HepG2 (cell line): Measurements from ENCODE around the gene ADAMTSL3. TPM values are rescaled to one million over a fixed set of nuclear protein-coding genes. Genes with fewer than 3 reads are reported as not detected.

ENCODE experiments used
- ATAC-seq: fragments of 200-7000 bp; cut with Tn5 transposase; 3 replicates; pipeline ENCODE4 v1.9.1; 2020; ENCODE audit warnings: mild to moderate bottlenecking, moderate library complexity
- BruUV-seq: library from RNA; stranded (reverse); fragments of 400-500 nt; replicated peaks from 2 replicates; lab custom pipeline; 2021; lab: Mats Ljungman, UMichigan
- CTCF ChIA-PET: fragments of 300-600 bp; formaldehyde crosslinking; extraction: SDS; loops from one replicate; lab custom pipeline; 2021; ENCODE audit warnings: low total read pairs, inconsistent platforms, low intra/inter-chr PET ratio; lab: Yijun Ruan, JAX
- POLR2A ChIA-PET: fragments of 350-600 bp; sonication (Branson Sonifier 250); formaldehyde crosslinking; loops from one replicate; lab custom pipeline; 2020; ENCODE audit warnings: antibody characterized with exemption, inconsistent platforms; lab: Yijun Ruan, JAX
- DNase-seq: peaks from one replicate; pipeline ENCODE4 v3.0.0-alpha.2; 2015; ENCODE audit warnings: low spot score
- FAIRE-seq: peaks from 3 replicates; lab custom pipeline; 2011; peaks lifted over from hg19 to GRCh38; lab: Jason Lieb, UNC
- H2AFZ ChIP-seq: one replicate; pipeline ENCODE4 v1.6.1; 2011; ENCODE audit warnings: low read length, inconsistent platforms
- H3K27ac ChIP-seq: fragments of 300-600 bp; 3 replicates; pipeline ENCODE4 v1.8.0; 2011; ENCODE audit warnings: mixed run types, mild to moderate bottlenecking, mixed read lengths, low read length, inconsistent platforms; ENCODE audit not compliant: insufficient read depth; ENCODE audit errors: extremely low read length
- H3K27me3 ChIP-seq, 2 experiments: fragments of 200-600 bp in 1 of 2; 2 replicates in 1 of 2; 3 replicates in 1 of 2; pipeline versions ENCODE4 v1.6.0 to v1.8.0; 2011; ENCODE audit warnings: low read length in 2 of 2, mild to moderate bottlenecking in 2 of 2, moderate library complexity in 2 of 2, inconsistent platforms in 1 of 2; ENCODE audit not compliant: insufficient read depth in 2 of 2, control insufficient read depth in 1 of 2
- H3K36me3 ChIP-seq, 2 experiments: fragments of 200-600 bp in 1 of 2; replicated peaks in 1 of 2; 2 replicates in 1 of 2; 3 replicates in 1 of 2; pipeline versions ENCODE4 v1.5.1 to v1.8.0; 2011; ENCODE audit warnings: low read length in 2 of 2, inconsistent platforms in 1 of 2; ENCODE audit not compliant: insufficient read depth in 2 of 2, control insufficient read depth in 1 of 2
- H3K4me1 ChIP-seq: 2 replicates; pipeline ENCODE4 v1.5.1; 2012; ENCODE audit warnings: low read length, inconsistent platforms; ENCODE audit not compliant: insufficient read depth
- H3K4me2 ChIP-seq: 2 replicates; pipeline ENCODE4 v1.6.0; 2011; ENCODE audit warnings: low read depth, low read length, inconsistent platforms
- H3K4me3 ChIP-seq, 3 experiments: fragments of 200-600 bp in 1 of 3; sonication (generic), shearing (Covaris generic) in 1 of 3; replicated peaks in 1 of 3; 2 replicates each; pipeline ENCODE4 v1.5.1; 2011 to 2016; ENCODE audit warnings: low read length in 3 of 3, inconsistent platforms in 2 of 3, low read depth in 2 of 3, mild to moderate bottlenecking in 2 of 3, control low read depth in 1 of 3, mixed read lengths in 1 of 3; ENCODE audit not compliant: insufficient read depth in 1 of 3
- H3K79me2 ChIP-seq: one replicate; pipeline ENCODE4 v1.6.1; 2011; ENCODE audit warnings: low read length, inconsistent platforms; ENCODE audit not compliant: insufficient read depth
- H3K9ac ChIP-seq: 2 replicates; pipeline ENCODE4 v1.6.0; 2011; ENCODE audit warnings: mild to moderate bottlenecking, low read depth, low read length, inconsistent platforms; ENCODE audit not compliant: insufficient read depth
- H3K9me3 ChIP-seq: 2 replicates; pipeline ENCODE4 v1.5.1; 2012; ENCODE audit warnings: mild to moderate bottlenecking, low read length
- H4K20me1 ChIP-seq: 2 replicates; pipeline ENCODE4 v1.6.0; 2011; ENCODE audit warnings: inconsistent platforms, mild to moderate bottlenecking, low read length, moderate library complexity; ENCODE audit not compliant: insufficient read depth
- EHMT2 ChIP-seq: fragments of 200-600 bp; sonication (generic); IDR thresholded peaks from 2 replicates; pipeline ENCODE4 v1.7.0; 2017; ENCODE audit warnings: antibody characterized with exemption, low read depth, low read length, borderline replicate concordance
- HOXA9 ChIP-seq: sonication (generic); formaldehyde crosslinking; IDR thresholded peaks from 2 replicates; pipeline ENCODE4 v1.8.1; 2022; ENCODE audit warnings: missing genetic modification reagents, mild to moderate bottlenecking, moderate library complexity, borderline replicate concordance
- KAT7 ChIP-seq: IDR thresholded peaks from 2 replicates; pipeline ENCODE4 v1.6.1; 2018; ENCODE audit warnings: borderline replicate concordance, missing compliant biosample characterization
- KDM4B ChIP-seq: sonication (generic); formaldehyde crosslinking; IDR thresholded peaks from 2 replicates; pipeline ENCODE4 v1.4.0; 2020; ENCODE audit warnings: missing genetic modification reagents
- KLF11 ChIP-seq: IDR thresholded peaks from 2 replicates; pipeline ENCODE4 v1.6.1; 2016; ENCODE audit warnings: missing compliant biosample characterization
- KLF9 ChIP-seq: IDR thresholded peaks from 2 replicates; pipeline ENCODE4 v1.6.1; 2016; ENCODE audit warnings: low read depth
- MEF2D ChIP-seq: sonication (generic); formaldehyde crosslinking; IDR thresholded peaks from 2 replicates; pipeline ENCODE4 v1.5.1; 2020; ENCODE audit warnings: mild to moderate bottlenecking, missing genetic modification reagents
- NCOA1 ChIP-seq: sonication (generic); formaldehyde crosslinking; IDR thresholded peaks from 2 replicates; pipeline ENCODE4 v1.9.0; 2021; ENCODE audit warnings: missing genetic modification reagents
- RAD21 ChIP-seq: fragments of 450-650 bp; formaldehyde crosslinking; IDR thresholded peaks from 2 replicates; pipeline ENCODE4 v1.5.0; 2020; ENCODE audit warnings: mild to moderate bottlenecking
- RXRB ChIP-seq: IDR thresholded peaks from 2 replicates; pipeline ENCODE4 v1.6.1; 2016; ENCODE audit warnings: borderline replicate concordance, missing genetic modification reagents, missing compliant biosample characterization
- SCMH1 ChIP-seq: sonication (generic); formaldehyde crosslinking; IDR thresholded peaks from 2 replicates; pipeline ENCODE4 v1.9.0; 2021; ENCODE audit warnings: missing genetic modification reagents, mild to moderate bottlenecking, borderline replicate concordance
- SMYD3 ChIP-seq: sonication (generic); formaldehyde crosslinking; IDR thresholded peaks from 2 replicates; pipeline ENCODE4 v1.8.1; 2023; ENCODE audit warnings: mild to moderate bottlenecking, missing genetic modification reagents
- TBL1XR1 ChIP-seq: fragments of 150-350 bp; IDR thresholded peaks from 2 replicates; pipeline ENCODE4 v1.6.1; 2014; ENCODE audit warnings: borderline replicate concordance, low read length; ENCODE audit not compliant: partially characterized antibody
- ZFP1 ChIP-seq: IDR thresholded peaks from 2 replicates; pipeline ENCODE4 v1.6.1; 2016
- ZNF44 ChIP-seq: sonication (generic); formaldehyde crosslinking; IDR thresholded peaks from 2 replicates; pipeline ENCODE4 v1.5.1; 2020; ENCODE audit warnings: mild to moderate bottlenecking, missing genetic modification reagents
- ZNF552 ChIP-seq: sonication (generic); formaldehyde crosslinking; IDR thresholded peaks from 2 replicates; pipeline ENCODE4 v1.9.0; 2022; ENCODE audit warnings: missing genetic modification reagents, mild to moderate bottlenecking, borderline replicate concordance
- ZNF563 ChIP-seq: sonication (generic); formaldehyde crosslinking; IDR thresholded peaks from 2 replicates; pipeline ENCODE4 v1.8.0; 2022; ENCODE audit warnings: mild to moderate bottlenecking, moderate library complexity, missing genetic modification reagents
- in situ Hi-C: cut with HindIII; loops from 2 replicates; pipeline ENCODE4 v1.10.0; 2017; ENCODE audit warnings: low pct_unique_long_range_greater_than_20kb; ENCODE audit not compliant: extremely low pct_ligation_motif_present
- intact Hi-C: fragments of 100-400 bp; cut with micrococcal nuclease; formaldehyde crosslinking; loops from one replicate; pipeline ENCODE4 v1.10.0; 2022; ENCODE audit not compliant: unreplicated experiment
- polyA plus RNA-seq, 8 experiments: library from polyadenylated mRNA; depleted of rRNA in 3 of 8; stranded (reverse) in 7 of 8; unstranded in 1 of 8; fragments of >200 nt; fragmentation: Illumina TruSeq in 4 of 8; extraction: Trizol in 4 of 8; gene quantifications; 2 replicates each; pipeline versions ENCODE4 v1.2.1 to v1.2.3, GENCODE V29; 2011 to 2016; ENCODE audit warnings: low read depth in 4 of 8, missing spikeins in 1 of 8, mixed read lengths in 1 of 8; ENCODE audit not compliant: insufficient read depth in 1 of 8
- total RNA-seq, 5 experiments: library from RNA; depleted of rRNA; stranded (reverse); fragments of >200 nt; fragmentation: Illumina TruSeq; extraction: Trizol; gene quantifications; 2 replicates each; pipeline ENCODE4 v1.2.3, GENCODE V29; 2016; ENCODE audit warnings: low read depth in 1 of 5
- TF ChIP-seq, protein P1 (sequence below): sonication (generic); formaldehyde crosslinking; IDR thresholded peaks from 2 replicates; pipeline ENCODE4 v1.4.0; 2020; ENCODE audit warnings: missing genetic modification reagents
- TF ChIP-seq, protein P2 (sequence below): sonication (generic); formaldehyde crosslinking; IDR thresholded peaks from 2 replicates; pipeline ENCODE4 v1.4.0; 2020; ENCODE audit warnings: missing genetic modification reagents, borderline replicate concordance

ADAMTSL3 gene
- total and polyA plus RNA-seq, 2 of the 13 experiments (the other 11 are each of a cell fraction or from before 2014, with no cell fraction given) = 0.04 to 0.09 TPM

DNA sequence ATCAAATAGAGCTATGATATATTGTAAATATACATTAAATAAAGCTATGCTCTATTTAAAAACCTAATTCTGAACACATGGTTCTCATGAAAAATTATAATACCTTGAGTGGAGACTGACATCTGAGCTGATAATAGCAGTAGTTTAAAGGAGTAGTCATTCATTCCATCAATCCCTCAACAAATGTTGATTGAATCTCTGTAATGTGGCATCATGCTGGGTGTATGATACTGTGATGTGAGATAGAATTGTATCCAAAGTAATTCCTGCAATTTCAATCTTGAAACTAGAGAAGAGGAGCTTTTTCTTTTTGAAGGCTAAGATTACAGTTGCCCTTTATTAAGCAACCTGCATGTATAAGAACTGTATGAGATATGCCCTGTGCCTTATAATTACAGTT lies 63.1 kb downstream of the ADAMTSL3 start:
- Histone ChIP-seq H3K9ac (no peak overlapping the region), H3K4me1 (no peaks in the 10 kb centered on the region), H3K27me3 (no peaks in the 10 kb centered on the region), H3K4me3 (no peak overlapping the region), H3K36me3 (no peaks in the 10 kb centered on the region), H3K4me2 (no peak overlapping the region), H3K9me3 (no peaks in the 10 kb centered on the region), H4K20me1 (no peaks in the 10 kb centered on the region), H2AFZ (no peak overlapping the region), H3K79me2 (no peaks in the 10 kb centered on the region), H3K27ac (no peak overlapping the region)
- FAIRE-seq (no peak), ATAC-seq (no peak), DNase-seq (no peak)
- POLR2A ChIA-PET = no interaction called here
- in situ Hi-C loops = no loop called here
- CTCF ChIA-PET = no interaction called here
- TF ChIP-seq KAT7 (CRISPR knock-in tag) (no peak), RXRB (CRISPR knock-in tag) (no peak), ZNF44 (CRISPR knock-in tag) (no peak), KDM4B (CRISPR knock-in tag) (no peak), HOXA9 (CRISPR knock-in tag) (no peak), KLF9 (CRISPR knock-in tag) (no peak), ZNF563 (CRISPR knock-in tag) (no peak), EHMT2 (no peak), NCOA1 (no peak), MEF2D (CRISPR knock-in tag) (no peak), KLF11 (no peak), TBL1XR1 (no peak), SMYD3 (no peak), ZNF552 (no peak), RAD21 (no peak), SCMH1 (no peak), ZFP1 (CRISPR knock-in tag) (no peak)
- TF ChIP-seq, protein P1, sequence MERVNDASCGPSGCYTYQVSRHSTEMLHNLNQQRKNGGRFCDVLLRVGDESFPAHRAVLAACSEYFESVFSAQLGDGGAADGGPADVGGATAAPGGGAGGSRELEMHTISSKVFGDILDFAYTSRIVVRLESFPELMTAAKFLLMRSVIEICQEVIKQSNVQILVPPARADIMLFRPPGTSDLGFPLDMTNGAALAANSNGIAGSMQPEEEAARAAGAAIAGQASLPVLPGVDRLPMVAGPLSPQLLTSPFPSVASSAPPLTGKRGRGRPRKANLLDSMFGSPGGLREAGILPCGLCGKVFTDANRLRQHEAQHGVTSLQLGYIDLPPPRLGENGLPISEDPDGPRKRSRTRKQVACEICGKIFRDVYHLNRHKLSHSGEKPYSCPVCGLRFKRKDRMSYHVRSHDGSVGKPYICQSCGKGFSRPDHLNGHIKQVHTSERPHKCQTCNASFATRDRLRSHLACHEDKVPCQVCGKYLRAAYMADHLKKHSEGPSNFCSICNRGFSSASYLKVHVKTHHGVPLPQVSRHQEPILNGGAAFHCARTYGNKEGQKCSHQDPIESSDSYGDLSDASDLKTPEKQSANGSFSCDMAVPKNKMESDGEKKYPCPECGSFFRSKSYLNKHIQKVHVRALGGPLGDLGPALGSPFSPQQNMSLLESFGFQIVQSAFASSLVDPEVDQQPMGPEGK = no peak
- TF ChIP-seq, protein P2, sequence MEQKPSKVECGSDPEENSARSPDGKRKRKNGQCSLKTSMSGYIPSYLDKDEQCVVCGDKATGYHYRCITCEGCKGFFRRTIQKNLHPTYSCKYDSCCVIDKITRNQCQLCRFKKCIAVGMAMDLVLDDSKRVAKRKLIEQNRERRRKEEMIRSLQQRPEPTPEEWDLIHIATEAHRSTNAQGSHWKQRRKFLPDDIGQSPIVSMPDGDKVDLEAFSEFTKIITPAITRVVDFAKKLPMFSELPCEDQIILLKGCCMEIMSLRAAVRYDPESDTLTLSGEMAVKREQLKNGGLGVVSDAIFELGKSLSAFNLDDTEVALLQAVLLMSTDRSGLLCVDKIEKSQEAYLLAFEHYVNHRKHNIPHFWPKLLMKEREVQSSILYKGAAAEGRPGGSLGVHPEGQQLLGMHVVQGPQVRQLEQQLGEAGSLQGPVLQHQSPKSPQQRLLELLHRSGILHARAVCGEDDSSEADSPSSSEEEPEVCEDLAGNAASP (CRISPR knock-in tag) = no peak
- no TSS peak for BruUV-seq
- intact Hi-C loops = no loop called here
